ENCODE data around the gene TULP1. TPM values are rescaled to one million over a fixed set of nuclear protein-coding genes. Genes with fewer than 3 reads are reported as not detected.
A peak's percentile ranks its signal among the peaks of the same experiment; 100 is the strongest.

TULP1 gene
- total RNA-seq, 1 experiment from 2014 or later, result not detected

DNA sequence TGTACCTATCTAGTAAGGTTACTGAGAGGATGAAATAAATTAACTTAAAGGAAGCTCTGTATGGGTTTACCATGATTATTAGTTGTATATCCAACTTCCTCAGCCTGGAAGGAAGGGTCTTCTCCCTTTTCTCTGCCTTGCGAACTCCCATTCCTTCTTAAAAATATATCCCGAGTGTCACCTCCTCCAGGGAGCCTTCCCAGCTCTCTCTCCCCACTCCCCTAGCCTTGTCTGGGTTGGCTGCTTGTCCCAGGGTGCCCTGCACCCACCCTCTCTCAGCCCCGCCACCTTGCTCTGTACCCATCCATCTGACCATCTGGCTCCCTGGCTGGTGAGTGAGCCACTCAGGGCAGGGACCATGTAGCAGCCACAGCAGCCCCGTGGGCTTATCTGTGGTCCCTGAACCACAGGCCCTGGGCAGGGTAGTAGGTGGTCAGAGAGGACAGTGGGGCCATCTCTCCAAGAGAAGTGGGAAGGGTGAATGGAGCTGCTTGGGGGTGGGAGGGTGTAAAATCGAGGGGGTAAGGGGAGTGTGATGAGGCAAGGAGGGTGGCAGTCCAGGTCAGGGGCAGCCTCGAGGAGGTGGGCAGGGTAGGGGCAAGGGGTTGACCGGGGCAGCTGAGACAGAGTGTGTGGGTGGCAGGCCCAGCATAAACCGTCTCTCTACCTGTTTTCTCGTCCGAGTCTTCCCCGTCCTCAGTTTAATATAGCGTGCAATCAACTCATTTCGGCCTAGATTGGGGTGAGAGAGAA lies 28.6 kb downstream of the TULP1 start:
- Histone ChIP-seq H2BK15ac (ENCODE audit: low read depth, low read length) (no peak overlapping the region), H2AK5ac (ENCODE audit: insufficient read length, low read length) (no peak overlapping the region), H3K14ac (ENCODE audit: insufficient read depth, low read length) (no peak overlapping the region), H3K4me2 (ENCODE audit: insufficient read depth, insufficient read length, low read length) (no peak overlapping the region), H3K79me1 (ENCODE audit: insufficient read depth, low read depth, low read length, poor library complexity, severe bottlenecking) (no peaks in the 10 kb centered on the region), H3K23me2 (ENCODE audit: insufficient read length, low read depth, low read length, poor library complexity, severe bottlenecking) (peaks cover 13% of the 10 kb centered on the region), H3K18ac (ENCODE audit: insufficient read length, low read depth, low read length) (peak overlapping the region; percentile 16), H2BK12ac (ENCODE audit: insufficient read length, low read depth, low read length) (peak overlapping the region; percentile 22), H3K4me1 (ENCODE audit: insufficient read depth, low read length) (peaks cover 11% of the 10 kb centered on the region; the same call in 1 of the 2 replicates), H3K9ac (ENCODE audit: extremely low read depth, insufficient read length, low read length) (no peak overlapping the region), H3K9me3 (ENCODE audit: control insufficient read depth, low read depth, low read length) (no peaks in the 10 kb centered on the region), H3K27ac (ENCODE audit: insufficient read length, low read depth, low read length) (no peak overlapping the region), H3K23ac (ENCODE audit: insufficient read length, low read depth, low read length) (no peak overlapping the region), H2BK120ac (ENCODE audit: low read depth, low read length, poor library complexity, severe bottlenecking) (no peak overlapping the region), H3K27me3 (ENCODE audit: insufficient read depth, low read length) (no peaks in the 10 kb centered on the region), H3K56ac (ENCODE audit: insufficient read length, low read depth, low read length) (no peak overlapping the region), H3K4ac (ENCODE audit: low read depth, low read length) (no peak overlapping the region; the same call in 1 of the 2 replicates), H4K20me1 (ENCODE audit: control insufficient read depth, insufficient read depth, insufficient read length) (no peaks in the 10 kb centered on the region), H3T11ph (ENCODE audit: low read length) (no peak overlapping the region), H2BK20ac (ENCODE audit: low read depth, low read length, poor library complexity, severe bottlenecking) (no peak overlapping the region), H2BK5ac (ENCODE audit: insufficient read length, low read length) (no peak overlapping the region), H4K5ac (ENCODE audit: insufficient read length, low read depth, low read length) (no peak overlapping the region), H4K8ac (replicated peaks; ENCODE audit: insufficient read length, low read depth, low read length) (no peak overlapping the region), H3K79me2 (ENCODE audit: insufficient read depth, low read length) (no peaks in the 10 kb centered on the region), H4K91ac (ENCODE audit: insufficient read length, low read depth, low read length) (peak overlapping the region; percentile 10), H2AFZ (ENCODE audit: low read length) (no peak overlapping the region)
- no peak for DNase-seq
- H3K9me3 Mint-ChIP-seq, result no peaks in the 10 kb centered on the region; a peak in 1 of 5 replicates
- H3K27ac Mint-ChIP-seq, result peak overlapping the region; percentile 88 to 99 (median 90); a peak in 5 of 7 replicates
- H3K4me1 Mint-ChIP-seq, result peaks cover 36 to 41% of the 10 kb centered on the region in 2 experiments
- TF ChIP-seq, protein P1, sequence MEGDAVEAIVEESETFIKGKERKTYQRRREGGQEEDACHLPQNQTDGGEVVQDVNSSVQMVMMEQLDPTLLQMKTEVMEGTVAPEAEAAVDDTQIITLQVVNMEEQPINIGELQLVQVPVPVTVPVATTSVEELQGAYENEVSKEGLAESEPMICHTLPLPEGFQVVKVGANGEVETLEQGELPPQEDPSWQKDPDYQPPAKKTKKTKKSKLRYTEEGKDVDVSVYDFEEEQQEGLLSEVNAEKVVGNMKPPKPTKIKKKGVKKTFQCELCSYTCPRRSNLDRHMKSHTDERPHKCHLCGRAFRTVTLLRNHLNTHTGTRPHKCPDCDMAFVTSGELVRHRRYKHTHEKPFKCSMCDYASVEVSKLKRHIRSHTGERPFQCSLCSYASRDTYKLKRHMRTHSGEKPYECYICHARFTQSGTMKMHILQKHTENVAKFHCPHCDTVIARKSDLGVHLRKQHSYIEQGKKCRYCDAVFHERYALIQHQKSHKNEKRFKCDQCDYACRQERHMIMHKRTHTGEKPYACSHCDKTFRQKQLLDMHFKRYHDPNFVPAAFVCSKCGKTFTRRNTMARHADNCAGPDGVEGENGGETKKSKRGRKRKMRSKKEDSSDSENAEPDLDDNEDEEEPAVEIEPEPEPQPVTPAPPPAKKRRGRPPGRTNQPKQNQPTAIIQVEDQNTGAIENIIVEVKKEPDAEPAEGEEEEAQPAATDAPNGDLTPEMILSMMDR (conservative IDR thresholded peaks at IDR 0.05), result no peak
- WGBS (ENCODE audit: extremely low coverage, insufficient read length, low lambda C conversion rate), result no CpG with 5 or more reads among the region's 13 CpGs
- no peak overlapping the region for H3K4me3 Mint-ChIP-seq
- H3K27me3 Mint-ChIP-seq (ENCODE audit: low read depth), result no peaks in the 10 kb centered on the region; the same call in none of the 2 replicates
- peaks cover 2 to 29% (median 15%) of the 10 kb centered on the region in 3 experiments; a peak in 5 of 7 replicates for H3K36me3 Mint-ChIP-seq (ENCODE audit: insufficient read depth in 1 of 3, low read depth in 3 of 3)
